ENCODE measurements around the gene POTEJ.
"Not testable (repeated sequence)": the region's sequence is repeated elsewhere in the genome, so short reads cannot be mapped to it uniquely, and the experiment has no call there.

POTEJ gene

DNA sequence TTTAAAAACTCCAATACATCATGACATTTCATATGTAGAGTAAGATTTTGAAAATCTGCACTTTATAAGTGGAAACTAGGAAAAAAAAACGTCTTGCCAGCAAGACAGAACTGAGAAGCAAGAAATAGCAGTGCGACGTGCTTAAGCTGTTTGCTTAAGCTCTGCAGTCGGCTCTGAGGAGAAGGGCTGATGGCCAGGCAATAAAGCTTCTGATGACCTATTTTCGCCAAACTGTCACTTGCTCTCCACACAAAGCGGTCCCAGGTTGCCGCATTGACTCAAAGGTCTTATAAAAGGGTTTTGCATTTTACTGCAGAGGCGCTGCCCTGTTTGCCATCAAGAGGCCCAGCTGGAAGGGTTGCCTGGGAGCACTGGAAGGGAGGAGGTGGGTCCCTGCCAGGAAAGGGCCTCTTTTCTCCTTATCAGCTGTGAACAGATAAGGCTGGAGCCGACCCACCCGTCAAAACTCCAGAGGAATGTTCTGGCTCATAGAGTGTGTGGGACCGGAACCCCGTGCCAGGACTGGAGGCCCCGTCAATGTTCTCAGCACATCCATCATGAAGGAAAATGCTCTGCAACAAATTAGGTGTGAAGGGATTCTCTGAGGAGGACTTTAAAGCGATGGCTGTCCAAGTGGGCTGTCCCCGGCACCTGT, 9.5 kb upstream of the POTEJ start:
- in situ Hi-C loops (cut with MboI; ENCODE audit: low sequenced_read_pairs) = not testable (repeated sequence)

GRCh38 chr2:130608276-130609001, 2.8 kb upstream of the POTEJ start:
- in situ Hi-C loops (cut with MboI; ENCODE audit: low sequenced_read_pairs) = not testable (repeated sequence)

DNA sequence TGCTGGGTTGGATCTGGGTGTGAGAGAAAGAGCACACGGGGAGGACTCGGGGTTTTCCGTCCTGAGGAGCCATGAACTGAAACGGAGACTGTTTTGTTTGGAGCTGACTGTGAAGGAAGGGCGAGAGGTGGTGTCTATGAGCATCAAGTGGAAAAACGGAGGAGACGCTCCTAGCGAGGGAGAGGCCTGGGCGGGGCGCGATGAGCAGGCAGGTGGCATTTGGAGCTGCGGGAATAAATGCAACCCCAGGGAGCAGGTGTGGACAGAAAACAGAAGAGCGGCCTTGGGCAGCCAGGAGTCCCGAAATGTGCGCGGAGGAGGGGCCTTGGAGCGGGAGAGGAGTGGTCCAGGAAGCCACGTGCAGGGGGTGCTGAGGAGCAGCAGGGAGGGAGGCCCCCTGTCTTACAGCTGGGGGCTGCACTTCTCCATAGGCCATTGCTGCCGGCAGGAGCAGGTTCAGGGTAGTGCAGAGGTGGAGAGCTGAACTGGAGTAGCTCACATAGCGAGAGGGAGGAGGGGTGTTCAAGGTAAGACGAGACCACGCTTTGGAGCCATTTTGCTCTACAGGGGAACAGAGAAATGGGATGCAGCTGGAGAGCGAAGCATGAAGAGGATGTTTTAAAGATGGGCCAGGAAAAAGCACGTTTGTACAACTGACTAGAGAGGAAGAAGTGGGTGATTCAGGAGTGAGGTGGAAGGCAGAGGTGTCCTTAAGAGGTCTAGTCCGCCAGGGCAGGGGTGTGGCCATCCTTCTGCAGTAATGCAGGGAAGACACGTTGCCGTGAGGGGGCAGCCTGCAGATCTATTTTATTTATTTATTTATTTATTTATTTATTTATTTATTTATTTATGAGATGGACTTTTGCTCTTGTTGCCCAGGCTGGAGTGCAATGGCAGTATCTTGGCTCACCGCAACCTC, 2.0 kb upstream of the POTEJ start:
- in situ Hi-C loops (cut with MboI; ENCODE audit: low sequenced_read_pairs) = not testable (repeated sequence)

DNA sequence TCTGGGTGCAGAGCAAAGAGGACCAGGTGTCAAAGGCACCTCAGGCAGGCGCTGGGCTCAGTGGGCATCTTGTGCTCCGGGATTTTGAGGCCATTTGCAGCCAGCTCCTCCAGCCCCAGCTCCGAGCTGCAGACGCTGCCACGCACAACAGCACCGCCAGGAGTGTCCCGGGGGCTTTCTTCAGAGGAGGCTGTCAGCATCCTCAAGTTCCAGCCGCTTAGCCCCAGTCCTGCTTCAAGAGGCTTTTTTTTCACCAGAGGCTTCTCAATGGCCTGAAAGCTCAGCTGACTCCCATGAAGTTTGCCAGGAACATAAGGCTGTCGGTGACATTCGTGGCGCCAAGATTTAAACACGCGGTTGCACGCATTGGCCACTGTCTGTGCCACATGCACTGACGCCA, 754 bp upstream of the POTEJ start:
- in situ Hi-C loops (cut with MboI; ENCODE audit: low sequenced_read_pairs) = not testable (repeated sequence)

- in situ Hi-C loops (cut with MboI; ENCODE audit: low sequenced_read_pairs) = not testable (repeated sequence)
Observed at GRCh38 chr2:130628784-130629475, 17.7 kb downstream of the POTEJ start.

GRCh38 chr2:130638973-130639372, 27.7 kb downstream of the POTEJ start:
- in situ Hi-C loops (cut with MboI; ENCODE audit: low sequenced_read_pairs) = not testable (repeated sequence)

- in situ Hi-C loops (cut with MboI; ENCODE audit: low sequenced_read_pairs) = not testable (repeated sequence)
Observed at GRCh38 chr2:130641688-130642087, 30.4 kb downstream of the POTEJ start.

GRCh38 chr2:130649285-130649684, 38.0 kb downstream of the POTEJ start:
- in situ Hi-C loops (cut with MboI; ENCODE audit: low sequenced_read_pairs) = not testable (repeated sequence)

DNA sequence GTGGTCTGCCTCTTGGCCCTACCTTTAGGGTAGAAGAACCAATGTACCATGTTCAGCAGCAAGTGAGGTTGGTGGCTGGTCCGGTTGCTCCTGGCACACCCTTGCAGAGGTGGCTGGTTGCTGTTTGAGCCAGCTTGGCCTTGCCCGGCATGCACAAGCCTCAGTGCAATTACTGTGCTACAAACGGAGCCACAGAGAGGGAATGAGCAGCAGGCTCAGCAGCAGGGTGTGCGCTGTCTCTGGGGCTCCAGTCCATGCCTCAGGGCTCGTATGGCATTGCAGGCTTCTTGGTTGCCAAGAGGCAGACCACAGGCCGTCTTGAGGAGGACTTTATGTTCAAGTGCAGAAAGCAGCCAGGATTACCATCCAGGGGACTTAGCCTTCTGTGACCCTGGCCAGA, 53.3 kb downstream of the POTEJ start:
- in situ Hi-C loops (cut with MboI; ENCODE audit: low sequenced_read_pairs) = not testable (repeated sequence)

DNA sequence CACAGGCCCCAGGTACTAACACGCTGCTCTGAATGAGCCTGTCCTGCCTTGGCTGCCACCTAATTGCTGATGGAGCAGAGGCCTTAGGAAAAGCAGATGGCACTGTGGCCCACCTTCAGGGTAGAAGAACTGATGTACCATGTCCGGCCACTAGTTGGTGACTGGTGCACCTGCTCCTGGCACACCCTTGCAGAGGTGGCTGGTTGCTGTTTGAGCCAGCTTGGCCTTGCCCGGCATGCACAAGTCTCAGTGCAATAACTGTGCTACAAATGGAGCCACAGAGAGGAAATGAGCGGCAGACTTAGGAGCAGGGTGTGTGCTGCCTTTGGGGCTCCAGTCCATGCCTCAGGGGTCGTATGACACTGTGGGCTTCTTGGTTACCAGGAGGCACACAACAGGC, 54.4 kb downstream of the POTEJ start:
- in situ Hi-C loops (cut with MboI; ENCODE audit: low sequenced_read_pairs) = not testable (repeated sequence)

- in situ Hi-C loops (cut with MboI; ENCODE audit: low sequenced_read_pairs) = not testable (repeated sequence)
Observed at GRCh38 chr2:130667516-130667915, 56.3 kb downstream of the POTEJ start.

DNA sequence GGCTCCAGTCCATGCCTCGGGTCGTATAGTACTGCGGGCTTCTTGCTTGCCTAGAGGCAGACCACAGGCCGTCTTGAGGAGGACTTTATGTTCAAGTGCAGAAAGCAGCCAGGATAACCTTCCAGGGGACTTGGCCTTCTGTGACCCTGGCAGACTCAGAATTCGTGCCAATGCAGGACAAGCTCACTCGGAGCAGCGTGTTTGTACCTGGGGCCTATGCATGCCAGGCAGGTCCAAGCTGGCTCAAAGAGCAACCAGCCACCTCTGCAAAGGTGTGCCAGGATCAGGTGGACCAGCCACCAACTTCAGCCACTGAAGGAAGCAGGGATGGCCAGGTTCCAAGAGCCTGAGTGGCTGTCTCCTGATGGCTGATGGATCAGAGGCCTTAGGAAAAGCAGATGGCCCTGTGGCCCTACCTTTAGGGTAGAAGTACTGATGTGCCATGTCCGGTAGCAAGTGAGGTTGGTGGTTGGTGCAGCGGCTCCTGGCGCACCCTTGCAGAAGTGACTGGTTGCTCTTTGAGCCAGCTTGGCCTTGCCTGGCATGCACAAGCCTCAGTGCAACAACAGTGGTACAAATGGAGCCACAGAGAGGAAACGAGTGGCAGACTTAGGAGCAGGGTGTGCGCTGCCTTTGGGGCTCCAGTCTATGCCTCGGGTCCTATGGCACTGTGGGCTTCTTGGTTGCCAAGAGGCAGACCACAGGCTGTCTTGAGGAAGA, 58.9 kb downstream of the POTEJ start:
- in situ Hi-C loops (cut with MboI; ENCODE audit: low sequenced_read_pairs) = not testable (repeated sequence)

DNA sequence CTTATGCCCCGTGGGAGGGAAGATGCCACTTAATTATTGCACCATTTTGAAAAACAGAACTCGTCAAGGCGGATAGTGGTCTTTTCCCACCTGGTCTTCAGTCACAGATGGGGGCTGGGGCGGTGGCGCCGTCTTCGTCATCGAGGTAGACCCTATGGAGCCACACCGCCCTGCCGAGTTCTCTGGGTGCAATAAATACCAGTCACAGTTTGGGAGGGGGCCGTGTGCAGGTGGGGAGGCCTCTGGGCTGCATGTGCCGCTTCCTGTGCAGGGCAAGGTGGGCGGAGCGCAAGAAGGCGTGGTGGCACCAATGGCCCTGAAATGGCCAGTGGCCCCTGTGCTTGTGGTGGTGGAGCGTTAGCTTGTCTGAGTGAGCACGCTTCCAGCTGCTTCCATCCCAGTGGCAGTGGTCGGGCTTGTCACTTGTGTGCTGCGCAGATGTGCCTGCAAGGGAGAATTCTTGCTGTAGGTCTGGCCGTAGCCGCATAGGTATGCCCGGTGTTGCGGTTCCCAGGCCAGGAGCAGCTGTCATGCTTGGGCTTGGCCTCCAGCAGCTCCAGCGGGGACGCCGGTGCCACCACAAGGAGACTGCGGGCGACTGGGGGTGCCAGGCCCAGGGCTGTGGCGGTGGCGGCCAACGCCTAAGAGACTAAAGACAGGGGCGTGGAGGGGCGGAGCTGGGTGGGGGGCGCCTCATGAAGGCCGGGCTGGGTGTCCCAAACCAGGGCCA, 81.0 kb downstream of the POTEJ start:
- in situ Hi-C loops (cut with MboI; ENCODE audit: low sequenced_read_pairs) = not testable (repeated sequence)

DNA sequence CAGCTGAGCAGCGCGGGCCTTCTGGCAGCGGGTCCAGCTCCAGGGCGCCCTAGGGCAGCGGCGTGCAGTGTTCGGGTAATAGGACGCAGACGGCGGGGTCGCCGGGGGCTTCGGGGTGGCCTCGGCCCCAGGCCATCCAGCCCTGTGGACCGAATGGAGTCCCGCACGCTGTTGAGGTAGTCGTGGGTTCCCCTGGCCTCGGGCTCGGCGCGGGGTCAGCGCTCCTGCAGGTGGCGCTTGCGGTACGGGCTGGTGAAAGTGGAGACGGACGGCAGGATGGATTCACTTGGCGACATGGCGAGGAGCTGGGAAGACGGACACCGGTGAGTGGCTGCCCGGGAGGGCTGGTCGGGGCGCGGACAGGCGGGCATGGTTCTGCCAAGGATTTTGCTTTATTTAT, 82.2 kb downstream of the POTEJ start:
- in situ Hi-C loops (cut with MboI; ENCODE audit: low sequenced_read_pairs) = not testable (repeated sequence)

DNA sequence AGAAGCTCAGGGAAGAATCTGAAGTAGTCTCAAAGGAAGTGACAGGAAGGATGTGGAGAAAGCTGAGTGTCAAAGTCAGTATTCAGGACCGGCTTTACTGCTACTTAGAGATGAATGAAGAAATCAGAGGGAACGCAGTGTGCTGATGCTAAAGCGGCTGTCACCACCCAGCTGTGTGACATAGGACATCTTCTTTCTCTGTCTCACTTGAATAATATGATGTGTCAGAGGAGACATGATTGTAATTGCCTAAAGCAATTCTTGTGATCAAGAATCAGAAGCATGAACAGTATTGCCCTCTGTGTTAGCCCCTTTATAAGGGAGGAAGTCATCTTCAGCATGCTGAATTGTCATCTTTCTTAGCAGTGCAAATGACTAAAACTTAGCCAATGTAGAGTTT, 92.0 kb downstream of the POTEJ start:
- in situ Hi-C loops (cut with MboI; ENCODE audit: low sequenced_read_pairs) = not testable (repeated sequence)
